ENCODE results near the gene KMT2E.

Gene KMT2E

GRCh38 chr7:104978460-104978859 lies 35.5 kb upstream of the KMT2E start:
- no peak for DNase-seq (ENCODE audit: low read depth)
- no peak for TF ChIP-seq CTCF (conservative IDR thresholded peaks at IDR 0.05; ENCODE audit: low read depth, low read length)
- H3K4me3 ChIP-seq (ENCODE audit: low read length): no peak overlapping the region

- DNase-seq (ENCODE audit: low read depth): no peak
- no peak overlapping the region for H3K4me3 ChIP-seq (ENCODE audit: low read length)
- no peak for TF ChIP-seq CTCF (conservative IDR thresholded peaks at IDR 0.05; ENCODE audit: low read depth, low read length)
Observed at GRCh38 chr7:104979167-104979841, 34.7 kb upstream of the KMT2E start.

GRCh38 chr7:104980440-104980839 lies 33.6 kb upstream of the KMT2E start:
- no peak for TF ChIP-seq CTCF (conservative IDR thresholded peaks at IDR 0.05; ENCODE audit: low read depth, low read length)
- no peak overlapping the region for H3K4me3 ChIP-seq (ENCODE audit: low read length)

GRCh38 chr7:104980841-104981671 lies 32.9 kb upstream of the KMT2E start:
- DNase-seq (ENCODE audit: low read depth): no peak
- peak; percentile 61 for TF ChIP-seq CTCF (conservative IDR thresholded peaks at IDR 0.05; ENCODE audit: low read depth, low read length)
- no peak overlapping the region for H3K4me3 ChIP-seq (ENCODE audit: low read length)

More at GRCh38 chr7:104980440-104980839, 33.6 kb upstream of the KMT2E start:
- no peak for DNase-seq (ENCODE audit: low read depth)

- DNase-seq (ENCODE audit: low read depth): no peak
- no peak overlapping the region for H3K4me3 ChIP-seq (ENCODE audit: low read length)
- no peak for TF ChIP-seq CTCF (conservative IDR thresholded peaks at IDR 0.05; ENCODE audit: low read depth, low read length)
Observed at GRCh38 chr7:104981672-104982037, 32.4 kb upstream of the KMT2E start.

- TF ChIP-seq CTCF (conservative IDR thresholded peaks at IDR 0.05; ENCODE audit: low read depth, low read length): no peak
- DNase-seq (ENCODE audit: low read depth): no peak
- no peak overlapping the region for H3K4me3 ChIP-seq (ENCODE audit: low read length)
Observed at GRCh38 chr7:104982308-104983075, 31.5 kb upstream of the KMT2E start.

All from retinal pigment epithelial cell (primary cell).